Measurements from ENCODE around the gene KAZN. TPM values are rescaled to one million over a fixed set of nuclear protein-coding genes. Genes with fewer than 3 reads are reported as not detected.

KAZN gene
- polyA plus RNA-seq, 2 of the 4 experiments (the other 2 are of a cell fraction), result 1.3 to 1.9 TPM

DNA sequence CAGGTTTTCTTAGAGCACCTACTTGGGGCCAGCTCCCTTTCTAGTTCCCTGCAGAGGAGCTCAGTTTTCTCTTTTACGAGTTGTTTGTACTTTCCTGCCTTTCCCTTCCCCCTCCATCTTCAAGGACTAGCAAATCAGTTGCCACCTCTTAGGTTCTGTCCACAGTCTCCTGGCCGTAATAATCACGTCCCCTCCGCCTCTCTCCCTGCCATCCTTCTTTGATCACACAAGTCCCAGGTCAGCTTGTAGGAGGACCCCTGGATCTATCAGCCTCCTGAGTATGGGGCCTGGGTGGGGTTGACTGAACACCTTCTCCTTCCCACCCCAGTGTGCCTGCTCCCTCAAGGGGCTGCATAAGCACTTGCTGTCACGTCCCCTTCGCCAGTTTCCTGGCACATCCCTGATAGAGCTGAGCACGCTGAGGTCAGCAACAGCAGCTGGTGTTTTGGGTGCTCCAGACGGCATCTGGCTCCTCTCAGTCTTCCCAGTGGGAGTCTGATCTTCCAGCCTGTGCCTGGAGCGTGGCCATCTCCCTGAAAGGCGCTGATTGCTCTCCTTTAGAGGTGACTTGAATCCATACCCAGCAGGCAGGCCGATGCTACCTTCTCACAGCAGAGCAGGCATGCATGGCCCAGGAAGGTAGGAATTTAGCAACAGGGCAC, 338.9 kb downstream of the KAZN start (continued):
- TF ChIP-seq CEBPB (IDR thresholded peaks at IDR 0.05), result no peak

DNA sequence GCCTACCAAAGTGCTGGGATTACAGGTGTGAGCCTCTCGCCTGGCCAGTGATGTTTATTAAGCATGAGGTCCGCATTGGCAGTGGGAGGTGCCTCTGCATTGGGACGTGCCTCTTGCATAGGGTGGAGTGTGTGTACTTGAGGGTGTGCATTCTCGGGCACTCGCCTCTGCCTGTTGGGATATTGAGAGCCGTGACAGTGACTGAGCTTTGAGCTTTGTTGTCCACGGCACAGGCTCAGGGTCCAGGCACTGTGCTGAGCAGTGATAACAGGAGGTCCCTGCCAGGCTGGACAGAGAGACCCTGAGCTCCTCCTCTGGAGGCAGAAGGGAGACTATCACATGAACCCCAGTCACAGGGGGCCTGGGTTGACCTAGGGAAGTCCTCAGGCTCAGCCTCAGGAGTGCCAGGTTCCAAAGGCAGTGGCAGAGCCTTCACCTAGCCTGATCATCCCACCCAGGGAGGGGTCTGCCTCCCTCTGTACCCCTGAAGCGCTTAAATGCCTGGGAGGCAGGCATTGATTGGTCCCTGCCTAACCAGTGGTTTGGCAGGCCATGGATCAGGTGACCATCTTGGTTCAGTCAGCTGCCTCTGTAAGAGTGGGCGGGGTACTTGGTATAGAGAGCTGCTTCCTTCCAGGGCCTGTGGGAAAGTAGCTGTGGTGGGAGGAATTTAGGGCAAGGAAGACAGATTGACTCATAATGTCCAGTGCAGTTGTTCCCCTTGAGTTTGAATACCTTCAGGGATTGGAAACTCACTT, 341.2 kb downstream of the KAZN start:
- TF ChIP-seq JUNB (IDR thresholded peaks at IDR 0.05) (no peak), NR3C1 (IDR thresholded peaks at IDR 0.05) (no peak), RARB (CRISPR knock-in tag; IDR thresholded peaks at IDR 0.05) (no peak), TP53 (CRISPR knock-in tag; IDR thresholded peaks at IDR 0.05) (no peak), MAZ (IDR thresholded peaks at IDR 0.05; ENCODE audit: borderline replicate concordance, low read depth, low read length) (no peak), FOXS1 (CRISPR knock-in tag; IDR thresholded peaks at IDR 0.05) (no peak), HDAC2 (IDR thresholded peaks at IDR 0.05) (no peak), TFCP2L1 (CRISPR knock-in tag; IDR thresholded peaks at IDR 0.05) (no peak), POLR2A (IDR thresholded peaks at IDR 0.05; ENCODE audit: low read length) (no peak), ZC3H11A (IDR thresholded peaks at IDR 0.05) (no peak)
- TF ChIP-seq, protein P1, sequence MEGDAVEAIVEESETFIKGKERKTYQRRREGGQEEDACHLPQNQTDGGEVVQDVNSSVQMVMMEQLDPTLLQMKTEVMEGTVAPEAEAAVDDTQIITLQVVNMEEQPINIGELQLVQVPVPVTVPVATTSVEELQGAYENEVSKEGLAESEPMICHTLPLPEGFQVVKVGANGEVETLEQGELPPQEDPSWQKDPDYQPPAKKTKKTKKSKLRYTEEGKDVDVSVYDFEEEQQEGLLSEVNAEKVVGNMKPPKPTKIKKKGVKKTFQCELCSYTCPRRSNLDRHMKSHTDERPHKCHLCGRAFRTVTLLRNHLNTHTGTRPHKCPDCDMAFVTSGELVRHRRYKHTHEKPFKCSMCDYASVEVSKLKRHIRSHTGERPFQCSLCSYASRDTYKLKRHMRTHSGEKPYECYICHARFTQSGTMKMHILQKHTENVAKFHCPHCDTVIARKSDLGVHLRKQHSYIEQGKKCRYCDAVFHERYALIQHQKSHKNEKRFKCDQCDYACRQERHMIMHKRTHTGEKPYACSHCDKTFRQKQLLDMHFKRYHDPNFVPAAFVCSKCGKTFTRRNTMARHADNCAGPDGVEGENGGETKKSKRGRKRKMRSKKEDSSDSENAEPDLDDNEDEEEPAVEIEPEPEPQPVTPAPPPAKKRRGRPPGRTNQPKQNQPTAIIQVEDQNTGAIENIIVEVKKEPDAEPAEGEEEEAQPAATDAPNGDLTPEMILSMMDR (IDR thresholded peaks at IDR 0.05), result no peak
- FAIRE-seq (no peak), ATAC-seq (peak in 1 of 2 experiments; percentile 57; a peak in 3 of 6 replicates), DNase-seq (ENCODE audit: low read depth in 1 of 2, low spot score in 1 of 2) (peak in 1 of 2 experiments; percentile 17)
- Histone ChIP-seq H3K4me1 (no peaks in the 10 kb centered on the region), H3K9me3 (no peaks in the 10 kb centered on the region), H3K4me3 (no peak overlapping the region), H3K4me2 (no peak overlapping the region), H3K27ac (no peak overlapping the region)
- ChIA-PET CTCF (no interaction called here), POLR2A (interaction anchor here (0.5 kb wide), 1 partner anchor 727 kb away, joined by 3 read pairs; no protein-coding TSS in a partner anchor)
- WGBS (ENCODE audit: missing lambda C conversion rate), result 70% methylated on average over 5 of the region's 9 CpGs

DNA sequence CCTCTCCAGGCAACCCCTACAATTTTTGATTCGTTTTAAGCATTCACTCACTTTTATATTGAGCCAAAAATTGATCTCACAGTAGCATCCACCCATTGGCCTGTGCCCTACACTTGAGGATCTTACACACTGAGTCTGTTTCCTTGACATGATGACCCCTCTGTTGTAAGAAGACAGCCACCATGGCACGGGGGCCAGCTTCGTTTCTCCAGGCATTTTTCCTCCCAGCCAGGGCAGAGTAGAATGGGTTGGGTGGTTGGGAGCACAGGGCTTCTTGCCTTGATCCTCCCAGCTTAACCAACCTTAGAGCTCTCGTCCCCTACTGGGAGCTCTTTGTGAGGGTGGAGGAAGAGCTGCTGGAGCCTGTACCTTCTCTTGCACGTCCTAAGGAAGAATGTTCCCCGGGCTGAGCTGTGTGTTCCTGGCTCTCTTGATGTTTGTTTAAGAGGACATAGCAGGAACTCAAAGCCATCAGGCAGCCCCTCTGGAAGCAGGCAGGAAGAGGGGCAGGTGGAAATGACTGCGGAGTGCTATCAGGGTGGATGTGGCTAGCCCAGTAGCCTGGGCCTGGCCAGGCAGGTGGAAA, 341.9 kb downstream of the KAZN start:
- Histone ChIP-seq H3K9me3 (no peaks in the 10 kb centered on the region), H3K4me3 (no peak overlapping the region), H3K4me1 (no peaks in the 10 kb centered on the region), H3K4me2 (no peak overlapping the region), H3K27ac (no peak overlapping the region)
- CTCF ChIA-PET, result no interaction called here
- 86% methylated on average over 7 of the region's 7 CpGs for WGBS (ENCODE audit: missing lambda C conversion rate)
- POLR2A ChIA-PET, result interaction anchor here (0.5 kb wide), 1 partner anchor 728 kb away, joined by 3 read pairs; no protein-coding TSS in a partner anchor
- TF ChIP-seq, protein P2, sequence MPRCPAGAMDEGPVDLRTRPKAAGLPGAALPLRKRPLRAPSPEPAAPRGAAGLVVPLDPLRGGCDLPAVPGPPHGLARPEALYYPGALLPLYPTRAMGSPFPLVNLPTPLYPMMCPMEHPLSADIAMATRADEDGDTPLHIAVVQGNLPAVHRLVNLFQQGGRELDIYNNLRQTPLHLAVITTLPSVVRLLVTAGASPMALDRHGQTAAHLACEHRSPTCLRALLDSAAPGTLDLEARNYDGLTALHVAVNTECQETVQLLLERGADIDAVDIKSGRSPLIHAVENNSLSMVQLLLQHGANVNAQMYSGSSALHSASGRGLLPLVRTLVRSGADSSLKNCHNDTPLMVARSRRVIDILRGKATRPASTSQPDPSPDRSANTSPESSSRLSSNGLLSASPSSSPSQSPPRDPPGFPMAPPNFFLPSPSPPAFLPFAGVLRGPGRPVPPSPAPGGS (IDR thresholded peaks at IDR 0.05), result no peak
- TF ChIP-seq, protein P3, sequence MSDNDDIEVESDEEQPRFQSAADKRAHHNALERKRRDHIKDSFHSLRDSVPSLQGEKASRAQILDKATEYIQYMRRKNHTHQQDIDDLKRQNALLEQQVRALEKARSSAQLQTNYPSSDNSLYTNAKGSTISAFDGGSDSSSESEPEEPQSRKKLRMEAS (IDR thresholded peaks at IDR 0.05), result no peak
- no peak for TF ChIP-seq TFCP2L1 (CRISPR knock-in tag; IDR thresholded peaks at IDR 0.05)
- TF ChIP-seq, protein P4, sequence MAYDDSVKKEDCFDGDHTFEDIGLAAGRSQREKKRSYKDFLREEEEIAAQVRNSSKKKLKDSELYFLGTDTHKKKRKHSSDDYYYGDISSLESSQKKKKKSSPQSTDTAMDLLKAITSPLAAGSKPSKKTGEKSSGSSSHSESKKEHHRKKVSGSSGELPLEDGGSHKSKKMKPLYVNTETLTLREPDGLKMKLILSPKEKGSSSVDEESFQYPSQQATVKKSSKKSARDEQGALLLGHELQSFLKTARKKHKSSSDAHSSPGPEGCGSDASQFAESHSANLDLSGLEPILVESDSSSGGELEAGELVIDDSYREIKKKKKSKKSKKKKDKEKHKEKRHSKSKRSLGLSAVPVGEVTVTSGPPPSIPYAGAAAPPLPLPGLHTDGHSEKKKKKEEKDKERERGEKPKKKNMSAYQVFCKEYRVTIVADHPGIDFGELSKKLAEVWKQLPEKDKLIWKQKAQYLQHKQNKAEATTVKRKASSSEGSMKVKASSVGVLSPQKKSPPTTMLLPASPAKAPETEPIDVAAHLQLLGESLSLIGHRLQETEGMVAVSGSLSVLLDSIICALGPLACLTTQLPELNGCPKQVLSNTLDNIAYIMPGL (CRISPR knock-in tag; IDR thresholded peaks at IDR 0.05; ENCODE audit: borderline replicate concordance), result no peak
- no peak for TF ChIP-seq RCOR1 (IDR thresholded peaks at IDR 0.05; ENCODE audit: low read depth, low read length)
- no peak for TF ChIP-seq KDM1A (IDR thresholded peaks at IDR 0.05; ENCODE audit: low read depth)
- TF ChIP-seq FOSB (CRISPR knock-in tag; IDR thresholded peaks at IDR 0.05), result no peak
- TF ChIP-seq RARB (CRISPR knock-in tag; IDR thresholded peaks at IDR 0.05), result no peak
- no peak for TF ChIP-seq NPAS2 (CRISPR knock-in tag; IDR thresholded peaks at IDR 0.05; ENCODE audit: borderline replicate concordance)
- TF ChIP-seq RAD21 (conservative IDR thresholded peaks at IDR 0.05 in 1 of 2, IDR thresholded peaks at IDR 0.05 in 1 of 2), result no peak
- no peak for FAIRE-seq
- no peak for ATAC-seq
- DNase-seq (ENCODE audit: low read depth in 1 of 2, low spot score in 1 of 2), result no peak

Measured in A549 (cell line).